Hepatocyte (in vitro differentiated cells): ENCODE data around the gene ARAP1. TPM values are rescaled to one million over a fixed set of nuclear protein-coding genes. Genes with fewer than 3 reads are reported as not detected.

Experiments
- DNase-seq: peaks from one replicate; pipeline ENCODE4 v3.0.0-alpha.2; 2016; ENCODE audit warnings: low spot score
- H2AFZ ChIP-seq: fragments of 200-600 bp; sonication (generic); 2 replicates; pipeline ENCODE4 v1.6.0; 2016; ENCODE audit warnings: antibody characterized with exemption, mild to moderate bottlenecking
- H3K27ac ChIP-seq: fragments of 200-600 bp; sonication (generic); 2 replicates; pipeline ENCODE4 v1.5.1; 2016; ENCODE audit warnings: mild to moderate bottlenecking
- H3K27me3 ChIP-seq: fragments of 200-600 bp; sonication (generic); 2 replicates; pipeline ENCODE4 v1.6.1; 2016
- H3K36me3 ChIP-seq: fragments of 200-600 bp; sonication (generic); replicated peaks from 2 replicates; pipeline ENCODE4 v1.5.1; 2016; ENCODE audit warnings: low read depth; ENCODE audit not compliant: insufficient read depth
- H3K4me1 ChIP-seq: fragments of 200-600 bp; sonication (generic); 2 replicates; pipeline ENCODE4 v1.5.1; 2016; ENCODE audit warnings: mild to moderate bottlenecking, moderate library complexity; ENCODE audit not compliant: insufficient read depth
- H3K4me2 ChIP-seq: fragments of 200-600 bp; sonication (generic); 2 replicates; pipeline ENCODE4 v1.6.0; 2016
- H3K4me3 ChIP-seq: fragments of 200-600 bp; sonication (generic); 2 replicates; pipeline ENCODE4 v1.5.1; 2016; ENCODE audit warnings: mild to moderate bottlenecking
- H3K79me2 ChIP-seq: fragments of 200-600 bp; sonication (generic); 2 replicates; pipeline ENCODE4 v1.6.0; 2017; ENCODE audit warnings: mild to moderate bottlenecking
- H3K9me2 ChIP-seq: fragments of 200-600 bp; sonication (generic); replicated peaks from 2 replicates; pipeline ENCODE4 v1.6.0; 2017; ENCODE audit warnings: mild to moderate bottlenecking; ENCODE audit not compliant: insufficient read depth
- H3K9me3 ChIP-seq: fragments of 200-600 bp; sonication (generic); 2 replicates; pipeline ENCODE4 v1.5.1; 2016; ENCODE audit warnings: low read depth, mild to moderate bottlenecking
- H4K20me1 ChIP-seq: fragments of 200-600 bp; sonication (generic); 2 replicates; pipeline ENCODE4 v1.6.0; 2016; ENCODE audit warnings: mild to moderate bottlenecking; ENCODE audit not compliant: insufficient read depth, poor library complexity, severe bottlenecking
- EZH2 ChIP-seq: fragments of 200-600 bp; sonication (generic); IDR thresholded peaks from 2 replicates; pipeline ENCODE4 v1.6.1; 2016; ENCODE audit warnings: antibody characterized with exemption, mild to moderate bottlenecking, borderline replicate concordance
- EZH2phosphoT487 ChIP-seq: fragments of 200-600 bp; sonication (generic); IDR thresholded peaks from one replicate; pipeline ENCODE4 v1.6.1; 2018; ENCODE audit warnings: antibody characterized with exemption, mild to moderate bottlenecking, low read depth, moderate library complexity; ENCODE audit not compliant: unreplicated experiment, severe bottlenecking
- WGBS: methylation state at CpG from one replicate; pipeline ENCODE4 v1.1.6; 2016; ENCODE audit warnings: low lambda C conversion rate; ENCODE audit errors: missing lambda C conversion rate; 5-methylcytosine and 5-hydroxymethylcytosine counted together
- polyA plus RNA-seq: library from polyadenylated mRNA; unstranded; fragments of >200 nt; fragmentation: Nextera tagmentation; extraction: Ambion mirVana; gene quantifications from 2 replicates; pipeline ENCODE4 v1.2.1, GENCODE V29; 2016
- total RNA-seq: library from RNA; depleted of rRNA; stranded (reverse); fragments of >200 nt; gene quantifications from 2 replicates; pipeline ENCODE4 v1.2.3, GENCODE V29; 2014
- TF ChIP-seq, protein P1 (sequence below): fragments of 200-600 bp; sonication (generic); IDR thresholded peaks from 2 replicates; pipeline ENCODE4 v1.5.1; 2016; ENCODE audit warnings: antibody characterized with exemption, mild to moderate bottlenecking; ENCODE audit not compliant: poor library complexity

The ARAP1 gene
- total and polyA plus RNA-seq, 2 experiments from 2014 or later = 60.2 to 118 TPM

- Histone ChIP-seq H2AFZ (no peak overlapping the region), H3K9me3 (no peaks in the 10 kb centered on the region), H3K79me2 (no peaks in the 10 kb centered on the region), H4K20me1 (no peaks in the 10 kb centered on the region), H3K4me1 (no peaks in the 10 kb centered on the region), H3K4me3 (no peak overlapping the region), H3K9me2 (no peaks in the 10 kb centered on the region), H3K27ac (no peak overlapping the region), H3K4me2 (no peak overlapping the region), H3K36me3 (no peaks in the 10 kb centered on the region), H3K27me3 (no peaks in the 10 kb centered on the region)
- TF ChIP-seq EZH2 (no peak), EZH2phosphoT487 (no peak)
- TF ChIP-seq, protein P1, sequence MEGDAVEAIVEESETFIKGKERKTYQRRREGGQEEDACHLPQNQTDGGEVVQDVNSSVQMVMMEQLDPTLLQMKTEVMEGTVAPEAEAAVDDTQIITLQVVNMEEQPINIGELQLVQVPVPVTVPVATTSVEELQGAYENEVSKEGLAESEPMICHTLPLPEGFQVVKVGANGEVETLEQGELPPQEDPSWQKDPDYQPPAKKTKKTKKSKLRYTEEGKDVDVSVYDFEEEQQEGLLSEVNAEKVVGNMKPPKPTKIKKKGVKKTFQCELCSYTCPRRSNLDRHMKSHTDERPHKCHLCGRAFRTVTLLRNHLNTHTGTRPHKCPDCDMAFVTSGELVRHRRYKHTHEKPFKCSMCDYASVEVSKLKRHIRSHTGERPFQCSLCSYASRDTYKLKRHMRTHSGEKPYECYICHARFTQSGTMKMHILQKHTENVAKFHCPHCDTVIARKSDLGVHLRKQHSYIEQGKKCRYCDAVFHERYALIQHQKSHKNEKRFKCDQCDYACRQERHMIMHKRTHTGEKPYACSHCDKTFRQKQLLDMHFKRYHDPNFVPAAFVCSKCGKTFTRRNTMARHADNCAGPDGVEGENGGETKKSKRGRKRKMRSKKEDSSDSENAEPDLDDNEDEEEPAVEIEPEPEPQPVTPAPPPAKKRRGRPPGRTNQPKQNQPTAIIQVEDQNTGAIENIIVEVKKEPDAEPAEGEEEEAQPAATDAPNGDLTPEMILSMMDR = no peak
- no peak for DNase-seq
- WGBS = 96% methylated on average over 35 of the region's 44 CpGs
These were observed 55.1 kb downstream of the ARAP1 start for GRCh38 chr11:72696866-72697700.

DNA sequence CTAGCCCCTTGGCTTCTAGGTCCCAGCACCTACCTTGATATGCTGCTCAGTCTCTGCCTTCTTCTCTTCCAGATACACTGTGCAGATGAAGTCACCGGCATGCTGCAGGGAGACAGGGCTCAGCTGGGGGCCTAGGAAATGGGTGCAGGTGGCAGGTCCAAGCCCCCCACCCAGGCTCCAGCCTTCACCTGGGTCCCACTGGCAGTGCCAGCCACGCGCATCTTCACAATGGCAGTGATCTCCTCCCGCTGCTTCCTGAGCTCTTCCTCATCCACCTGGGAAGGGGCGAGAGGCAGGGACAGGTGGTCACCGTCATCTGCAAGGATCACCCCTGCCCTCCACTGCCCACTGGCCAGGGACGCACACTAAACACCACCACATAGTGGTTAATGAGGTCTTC lies 56.9 kb downstream of the ARAP1 start:
- DNase-seq = no peak
- Histone ChIP-seq H3K36me3 (no peaks in the 10 kb centered on the region), H2AFZ (no peak overlapping the region), H3K79me2 (no peaks in the 10 kb centered on the region), H3K27ac (no peak overlapping the region), H3K9me2 (no peaks in the 10 kb centered on the region), H3K9me3 (no peaks in the 10 kb centered on the region), H4K20me1 (no peaks in the 10 kb centered on the region), H3K4me2 (no peak overlapping the region), H3K4me1 (no peaks in the 10 kb centered on the region), H3K27me3 (no peaks in the 10 kb centered on the region), H3K4me3 (no peak overlapping the region)
- TF ChIP-seq EZH2 = no peak
- TF ChIP-seq, protein P1 = no peak
- TF ChIP-seq EZH2phosphoT487 = no peak
- WGBS = 93% methylated on average over 7 of the region's 7 CpGs

GRCh38 chr11:72693271-72693968 lies 58.8 kb downstream of the ARAP1 start:
- Histone ChIP-seq H2AFZ (no peak overlapping the region), H3K79me2 (no peaks in the 10 kb centered on the region), H3K27me3 (no peaks in the 10 kb centered on the region), H3K27ac (no peak overlapping the region), H3K4me2 (no peak overlapping the region), H3K36me3 (no peaks in the 10 kb centered on the region), H3K9me3 (no peaks in the 10 kb centered on the region), H3K4me3 (no peak overlapping the region), H3K4me1 (no peaks in the 10 kb centered on the region), H3K9me2 (no peaks in the 10 kb centered on the region), H4K20me1 (no peaks in the 10 kb centered on the region)
- TF ChIP-seq, protein P1 = no peak
- TF ChIP-seq EZH2phosphoT487 (no peak), EZH2 (no peak)
- 97% methylated on average over 19 of the region's 19 CpGs for WGBS
- no peak for DNase-seq
